Smooth muscle cell (in vitro differentiated cells): ENCODE measurements around the gene TPI1. TPM values are rescaled to one million over a fixed set of nuclear protein-coding genes. Genes with fewer than 3 reads are reported as not detected.
"Not testable (repeated sequence)": the region's sequence is repeated elsewhere in the genome, so short reads cannot be mapped to it uniquely, and the experiment has no call there.

Experiments used
- DNase-seq: peaks from one replicate; lab custom pipeline; 2025; ENCODE audit not compliant: unreplicated experiment; lab: John Stamatoyannopoulos, UW
- H2AFZ ChIP-seq: fragments of 200-600 bp; sonication (generic); 2 replicates; pipeline ENCODE4 v1.6.0; 2016; ENCODE audit warnings: antibody characterized with exemption, low read depth, mild to moderate bottlenecking
- H3F3A ChIP-seq: fragments of 200-600 bp; sonication (generic); 2 replicates; pipeline ENCODE4 v1.6.0; 2017; ENCODE audit warnings: antibody characterized with exemption, low read depth
- H3K27ac ChIP-seq: fragments of 200-600 bp; sonication (generic); 2 replicates; pipeline ENCODE4 v1.5.1; 2016; ENCODE audit warnings: low read depth, mild to moderate bottlenecking
- H3K27me3 ChIP-seq: fragments of 200-600 bp; sonication (generic); 2 replicates; pipeline ENCODE4 v1.6.1; 2016; ENCODE audit warnings: low read depth, mild to moderate bottlenecking
- H3K36me3 ChIP-seq: fragments of 200-600 bp; sonication (generic); 2 replicates; pipeline ENCODE4 v1.5.1; 2016; ENCODE audit warnings: low read depth
- H3K4me1 ChIP-seq: fragments of 200-600 bp; sonication (generic); 2 replicates; pipeline ENCODE4 v1.5.1; 2016; ENCODE audit warnings: low read depth
- H3K4me2 ChIP-seq: fragments of 200-600 bp; sonication (generic); 2 replicates; pipeline ENCODE4 v1.6.0; 2016; ENCODE audit warnings: mild to moderate bottlenecking
- H3K4me3 ChIP-seq: fragments of 200-600 bp; sonication (generic); 2 replicates; pipeline ENCODE4 v1.5.1; 2016; ENCODE audit warnings: mild to moderate bottlenecking
- H3K79me2 ChIP-seq: fragments of 200-600 bp; sonication (generic); 2 replicates; pipeline ENCODE4 v1.6.0; 2016; ENCODE audit warnings: low read depth, mild to moderate bottlenecking
- H3K9ac ChIP-seq: fragments of 200-600 bp; sonication (generic); 2 replicates; pipeline ENCODE4 v1.6.0; 2016; ENCODE audit warnings: low read depth
- H3K9me3 ChIP-seq: fragments of 200-600 bp; sonication (generic); replicated peaks from 2 replicates; pipeline ENCODE4 v1.5.1; 2016; ENCODE audit warnings: low read depth
- H4K20me1 ChIP-seq: fragments of 200-600 bp; sonication (generic); 2 replicates; pipeline ENCODE4 v1.6.0; 2016; ENCODE audit warnings: low read depth
- CTCF ChIP-seq: fragments of 200-600 bp; sonication (generic); IDR thresholded peaks from 2 replicates; pipeline ENCODE4 v1.5.1; 2017; ENCODE audit warnings: borderline replicate concordance, mild to moderate bottlenecking, antibody characterized with exemption; ENCODE audit not compliant: insufficient read depth, poor library complexity, severe bottlenecking
- WGBS: methylation state at CpG from one replicate; pipeline ENCODE4 v1.1.7; 2016; ENCODE audit warnings: low lambda C conversion rate; 5-methylcytosine and 5-hydroxymethylcytosine counted together
- polyA plus RNA-seq: library from polyadenylated mRNA; unstranded; fragments of >200 nt; fragmentation: Nextera tagmentation; extraction: Ambion mirVana; gene quantifications from 2 replicates; pipeline ENCODE4 v1.2.1, GENCODE V29; 2016
- total RNA-seq: library from RNA; depleted of rRNA; stranded (reverse); fragments of >200 nt; gene quantifications from 2 replicates; pipeline ENCODE4 v1.2.3, GENCODE V29; 2014

Gene TPI1
- total and polyA plus RNA-seq, 2 experiments from 2014 or later: 1,199 to 2,097 TPM

GRCh38 chr12:6860942-6861341 lies 6.4 kb upstream of the TPI1 start:
- TF ChIP-seq CTCF: no peak

GRCh38 chr12:6861391-6861790 lies 5.9 kb upstream of the TPI1 start:
- no peaks in the 10 kb centered on the region for H3K4me1 ChIP-seq
- H3K36me3 ChIP-seq: no peaks in the 10 kb centered on the region
- H3K9ac ChIP-seq: no peak overlapping the region
- H3K4me3 ChIP-seq: no peak overlapping the region
- no peaks in the 10 kb centered on the region for H3K27me3 ChIP-seq
- no peaks in the 10 kb centered on the region for H3K79me2 ChIP-seq
- peaks cover 20% of the 10 kb centered on the region for H3F3A ChIP-seq
- no peaks in the 10 kb centered on the region for H3K9me3 ChIP-seq
- no peak overlapping the region for H3K4me2 ChIP-seq
- no peak for TF ChIP-seq CTCF
- no peak overlapping the region for H2AFZ ChIP-seq
- no peak overlapping the region for H3K27ac ChIP-seq
- no peak for DNase-seq
- H4K20me1 ChIP-seq: no peaks in the 10 kb centered on the region
- over 99% methylated on average over 9 of the region's 9 CpGs for WGBS

More at GRCh38 chr12:6860942-6861341, 6.4 kb upstream of the TPI1 start:
- no peaks in the 10 kb centered on the region for H4K20me1 ChIP-seq
- no peaks in the 10 kb centered on the region for H3K36me3 ChIP-seq
- no peak overlapping the region for H2AFZ ChIP-seq
- peaks cover 20% of the 10 kb centered on the region for H3F3A ChIP-seq
- no peaks in the 10 kb centered on the region for H3K79me2 ChIP-seq
- no peak overlapping the region for H3K4me3 ChIP-seq
- H3K9ac ChIP-seq: no peak overlapping the region
- H3K4me2 ChIP-seq: no peak overlapping the region
- WGBS: 98% methylated on average over 7 of the region's 7 CpGs
- H3K27me3 ChIP-seq: no peaks in the 10 kb centered on the region
- DNase-seq: no peak
- H3K9me3 ChIP-seq: no peaks in the 10 kb centered on the region
- no peak overlapping the region for H3K27ac ChIP-seq
- H3K4me1 ChIP-seq: no peaks in the 10 kb centered on the region

- Histone ChIP-seq H3K27ac (no peak overlapping the region), H3K4me2 (no peak overlapping the region), H4K20me1 (peaks cover 6% of the 10 kb centered on the region), H3K4me1 (no peaks in the 10 kb centered on the region), H3K79me2 (peaks cover 7% of the 10 kb centered on the region), H3K9me3 (no peaks in the 10 kb centered on the region), H3K27me3 (no peaks in the 10 kb centered on the region), H2AFZ (no peak overlapping the region), H3K9ac (no peak overlapping the region), H3K36me3 (no peaks in the 10 kb centered on the region), H3K4me3 (no peak overlapping the region), H3F3A (peaks cover 22% of the 10 kb centered on the region)
- WGBS: 97% methylated on average over 11 of the region's 11 CpGs
- no peak for DNase-seq
- TF ChIP-seq CTCF: no peak
Observed at GRCh38 chr12:6863033-6863432, 4.3 kb upstream of the TPI1 start.

GRCh38 chr12:6863586-6864321 lies 3.6 kb upstream of the TPI1 start:
- Histone ChIP-seq H3K4me3 (no peak overlapping the region), H3K9me3 (no peaks in the 10 kb centered on the region), H3F3A (peaks cover 28% of the 10 kb centered on the region), H3K27me3 (no peaks in the 10 kb centered on the region), H4K20me1 (peaks cover 13% of the 10 kb centered on the region), H3K4me1 (no peaks in the 10 kb centered on the region), H2AFZ (no peak overlapping the region), H3K27ac (no peak overlapping the region), H3K79me2 (peaks cover 14% of the 10 kb centered on the region), H3K4me2 (no peak overlapping the region), H3K9ac (no peak overlapping the region), H3K36me3 (no peaks in the 10 kb centered on the region)
- no peak for TF ChIP-seq CTCF
- no peak for DNase-seq
- 97% methylated on average over 16 of the region's 16 CpGs for whole genome bisulfite sequencing

- H3F3A ChIP-seq: peaks cover 41% of the 10 kb centered on the region
- not testable (repeated sequence) for H3K4me1 ChIP-seq, H3K9ac ChIP-seq, H3K4me2 ChIP-seq, H3K27ac ChIP-seq, H3K36me3 ChIP-seq, DNase-seq, H3K27me3 ChIP-seq, H3K4me3 ChIP-seq, H3K9me3 ChIP-seq, H2AFZ ChIP-seq
- peaks cover 28% of the 10 kb centered on the region for H4K20me1 ChIP-seq
- 89% methylated on average over 5 of the region's 5 CpGs for WGBS
- H3K79me2 ChIP-seq: peaks cover 20% of the 10 kb centered on the region
Observed at GRCh38 chr12:6865307-6865706, 2.0 kb upstream of the TPI1 start.
